SK-N-SH (cell line): ENCODE data around the gene MTARC1. TPM values are rescaled to one million over a fixed set of nuclear protein-coding genes. Genes with fewer than 3 reads are reported as not detected.

Experiments used
- CTCF ChIA-PET: fragments of 300-600, 350-600 bp; formaldehyde crosslinking; extraction: SDS; loops from one replicate; lab custom pipeline; 2021; lab: Yijun Ruan, JAX
- POLR2A ChIA-PET: fragments of 350-600 bp; sonication (Branson Sonifier 250); formaldehyde crosslinking; extraction: SDS; loops from one replicate; lab custom pipeline; 2020; ENCODE audit warnings: antibody characterized with exemption, inconsistent platforms; lab: Yijun Ruan, JAX
- DNase-seq: peaks from one replicate; pipeline ENCODE4 v3.0.0; 2012
- H2AFZ ChIP-seq: fragments of 200-600 bp; sonication (generic); 2 replicates; pipeline ENCODE4 v1.8.1; 2016; ENCODE audit warnings: antibody characterized with exemption, mild to moderate bottlenecking, low read depth
- H3F3A ChIP-seq: fragments of 200-600 bp; sonication (generic); replicated peaks from 2 replicates; pipeline ENCODE3; 2016; ENCODE audit warnings: antibody characterized with exemption, mild to moderate bottlenecking; ENCODE audit not compliant: insufficient read depth
- H3K27ac ChIP-seq, 2 experiments: fragments of 200-500 bp in 1 of 2; fragments of 200-600 bp in 1 of 2; sonication (Bioruptor generic) in 1 of 2; sonication (generic), shearing (Covaris generic) in 1 of 2; 2 replicates each; pipeline versions ENCODE4 v1.5.1 to v1.6.1; 2014 to 2016; ENCODE audit warnings: low read depth in 2 of 2, inconsistent platforms in 1 of 2, low read length in 1 of 2, mild to moderate bottlenecking in 1 of 2, mixed read lengths in 1 of 2
- H3K27me3 ChIP-seq: fragments of 200-600 bp; sonication (generic), shearing (Covaris generic); 2 replicates; pipeline ENCODE4 v1.6.1; 2016; ENCODE audit warnings: mixed run types; ENCODE audit not compliant: insufficient read depth
- H3K36me3 ChIP-seq, 2 experiments: fragments of 200-500 bp in 1 of 2; fragments of 200-600 bp in 1 of 2; sonication (Bioruptor generic) in 1 of 2; sonication (generic) in 1 of 2; replicated peaks in 1 of 2; 2 replicates each; pipeline versions ENCODE3 to v1.5.1; 2014 to 2016; ENCODE audit warnings: low read length in 1 of 2, mild to moderate bottlenecking in 1 of 2; ENCODE audit not compliant: insufficient read depth in 2 of 2, control insufficient read depth in 1 of 2
- H3K4me1 ChIP-seq, 2 experiments: fragments of 200-500 bp in 1 of 2; fragments of 200-600 bp in 1 of 2; sonication (Bioruptor generic) in 1 of 2; sonication (generic), shearing (Covaris generic) in 1 of 2; 2 replicates each; pipeline versions ENCODE4 v1.5.1 to v1.6.1; 2014 to 2016; ENCODE audit warnings: low read depth in 1 of 2, low read length in 1 of 2, mixed run types in 1 of 2; ENCODE audit not compliant: insufficient read depth in 2 of 2, control insufficient read depth in 1 of 2
- H3K4me2 ChIP-seq: fragments of 200-600 bp; sonication (generic), shearing (Covaris generic); 2 replicates; pipeline ENCODE4 v1.6.1; 2017; ENCODE audit warnings: mixed run types
- H3K4me3 ChIP-seq, 2 experiments: fragments of 200-500 bp in 1 of 2; fragments of 200-600 bp in 1 of 2; sonication (Bioruptor generic) in 1 of 2; sonication (generic), shearing (Covaris generic) in 1 of 2; 2 replicates each; pipeline versions ENCODE4 v1.5.1 to v1.8.1; 2014 to 2016; ENCODE audit warnings: low read depth in 2 of 2, inconsistent platforms in 1 of 2, low read length in 1 of 2, mild to moderate bottlenecking in 1 of 2, mixed read lengths in 1 of 2, moderate library complexity in 1 of 2
- H3K79me2 ChIP-seq: fragments of 200-600 bp; sonication (generic); 2 replicates; pipeline ENCODE4 v1.8.1; 2017; ENCODE audit warnings: mild to moderate bottlenecking; ENCODE audit not compliant: insufficient read depth
- H3K9ac ChIP-seq: fragments of 200-600 bp; sonication (generic); 2 replicates; pipeline ENCODE4 v1.6.1; 2017; ENCODE audit warnings: mixed run types
- H3K9me2 ChIP-seq: fragments of 200-600 bp; sonication (generic); 2 replicates; pipeline ENCODE4 v1.6.1; 2017; ENCODE audit warnings: mixed run types
- H3K9me3 ChIP-seq: fragments of 200-600 bp; sonication (generic); 2 replicates; pipeline ENCODE4 v1.6.1; 2017; ENCODE audit warnings: mixed run types, mild to moderate bottlenecking, moderate library complexity
- H4K20me1 ChIP-seq: fragments of 200-600 bp; sonication (generic); 2 replicates; pipeline ENCODE4 v1.6.1; 2017; ENCODE audit warnings: mild to moderate bottlenecking, mixed run types; ENCODE audit not compliant: insufficient read depth
- EZH2phosphoT487 ChIP-seq: fragments of 200-600 bp; sonication (generic); IDR thresholded peaks from 2 replicates; pipeline ENCODE4 v1.6.1; 2017; ENCODE audit warnings: low read depth, mixed run types, mild to moderate bottlenecking, antibody characterized with exemption, moderate library complexity, borderline replicate concordance
- FOSL2 ChIP-seq: IDR thresholded peaks from 2 replicates; pipeline ENCODE4 v1.4.0; 2012; ENCODE audit warnings: low read depth, mild to moderate bottlenecking, moderate library complexity, borderline replicate concordance
- FOXJ3 ChIP-seq: sonication (generic); formaldehyde crosslinking; IDR thresholded peaks from 2 replicates; pipeline ENCODE4 v1.5.1; 2020; ENCODE audit warnings: mild to moderate bottlenecking, missing genetic modification reagents
- FOXM1 ChIP-seq: IDR thresholded peaks from 2 replicates; pipeline ENCODE4 v1.4.0; 2012; ENCODE audit warnings: low read depth, mild to moderate bottlenecking
- GATA2 ChIP-seq: sonication (generic); formaldehyde crosslinking; IDR thresholded peaks from 2 replicates; pipeline ENCODE4 v1.5.0; 2020; ENCODE audit warnings: mild to moderate bottlenecking, missing genetic modification reagents
- IRF3 ChIP-seq: fragments of 150-350 bp; IDR thresholded peaks from 2 replicates; pipeline ENCODE4 v1.6.1; 2016; ENCODE audit warnings: mild to moderate bottlenecking, low read depth, low read length
- JUND ChIP-seq: IDR thresholded peaks from 2 replicates; pipeline ENCODE4 v1.4.0; 2012
- NFIC ChIP-seq: IDR thresholded peaks from 2 replicates; pipeline ENCODE4 v1.4.0; 2012; ENCODE audit warnings: borderline replicate concordance
- RAD21 ChIP-seq: IDR thresholded peaks from 2 replicates; pipeline ENCODE4 v1.6.1; 2012; ENCODE audit warnings: mild to moderate bottlenecking, low read length
- RFX5 ChIP-seq: IDR thresholded peaks from 2 replicates; pipeline ENCODE4 v1.6.1; 2012; ENCODE audit warnings: mild to moderate bottlenecking, improper control_type of control experiment, low read length
- RXRA ChIP-seq: IDR thresholded peaks from 2 replicates; pipeline ENCODE4 v1.4.0; 2012; ENCODE audit warnings: low read depth, mild to moderate bottlenecking, borderline replicate concordance
- SMC3 ChIP-seq: IDR thresholded peaks from 2 replicates; pipeline ENCODE4 v1.6.1; 2012; ENCODE audit warnings: low read depth, low read length, improper control_type of control experiment
- TAF1 ChIP-seq: IDR thresholded peaks from 2 replicates; pipeline ENCODE4 v1.6.1; 2012; ENCODE audit warnings: low read depth, mild to moderate bottlenecking, low read length, moderate library complexity, borderline replicate concordance
- USF1 ChIP-seq: IDR thresholded peaks from 2 replicates; pipeline ENCODE4 v1.4.0; 2012; ENCODE audit warnings: low read depth, borderline replicate concordance
- YY1 ChIP-seq: IDR thresholded peaks from 2 replicates; pipeline ENCODE4 v1.4.0; 2012; ENCODE audit warnings: low read depth, mild to moderate bottlenecking
- WGBS: methylation state at CpG from one replicate; pipeline ENCODE4 v1.1.6; 2017; ENCODE audit warnings: low lambda C conversion rate; 5-methylcytosine and 5-hydroxymethylcytosine counted together
- polyA plus RNA-seq, 3 experiments: library from polyadenylated mRNA; depleted of rRNA; stranded (reverse); fragments of >200 nt; gene quantifications; 2 replicates each; pipeline ENCODE4 v1.2.3, GENCODE V29; 2012

Gene MTARC1
- polyA plus RNA-seq, 1 of the 3 experiments (the other 2 are of a cell fraction) = 6.1 TPM

GRCh38 chr1:220818421-220819173 is 31.9 kb downstream of the MTARC1 start:
- Histone ChIP-seq H3K9me2 (no peaks in the 10 kb centered on the region), H3K36me3 (no peaks in the 10 kb centered on the region), H3K4me3 (no peak overlapping the region), H3K79me2 (no peaks in the 10 kb centered on the region), H3K9me3 (no peaks in the 10 kb centered on the region)
- WGBS = 76% methylated on average over 14 of the region's 14 CpGs
- no peak for TF ChIP-seq FOXM1
- no peak for TF ChIP-seq RAD21
- TF ChIP-seq YY1 = no peak
- TF ChIP-seq FOSL2 = no peak
- TF ChIP-seq USF1 = no peak
- no peak for TF ChIP-seq IRF3
- TF ChIP-seq RXRA = no peak
- TF ChIP-seq RFX5 = no peak
- no peak for TF ChIP-seq GATA2 (CRISPR knock-in tag)
- TF ChIP-seq EZH2phosphoT487 = no peak
- TF ChIP-seq SMC3 = no peak
- TF ChIP-seq, all 33 proteins: peak for 0
- no peaks in the 10 kb centered on the region for H4K20me1 ChIP-seq
- ChIA-PET CTCF (no interaction called here), POLR2A (no interaction called here)
- H3K9ac ChIP-seq = no peak overlapping the region
- no peak for DNase-seq
- no peak overlapping the region for H3K27ac ChIP-seq
- no peaks in the 10 kb centered on the region for H3F3A ChIP-seq
- no peaks in the 10 kb centered on the region; the same call in 1 of the 2 replicates for H3K27me3 ChIP-seq
- no peak overlapping the region for H2AFZ ChIP-seq
- H3K4me1 ChIP-seq = no peaks in the 10 kb centered on the region
- no peak overlapping the region for H3K4me2 ChIP-seq

- H2AFZ ChIP-seq = no peak overlapping the region
- H3K79me2 ChIP-seq = no peaks in the 10 kb centered on the region
- CTCF ChIA-PET = no interaction called here
- H3K36me3 ChIP-seq = no peaks in the 10 kb centered on the region
- TF ChIP-seq TAF1 (no peak), FOXJ3 (CRISPR knock-in tag) (no peak), YY1 (no peak), RXRA (no peak), NFIC (no peak), JUND (no peak), USF1 (no peak), IRF3 (no peak), SMC3 (no peak)
- no peak overlapping the region for H3K4me3 ChIP-seq
- H3K4me2 ChIP-seq = no peak overlapping the region
- no peak overlapping the region for H3K27ac ChIP-seq
- H4K20me1 ChIP-seq = no peaks in the 10 kb centered on the region
- H3F3A ChIP-seq = no peaks in the 10 kb centered on the region
- no peaks in the 10 kb centered on the region for H3K9me3 ChIP-seq
- no peaks in the 10 kb centered on the region; the same call in 1 of the 2 replicates for H3K27me3 ChIP-seq
- 53% methylated on average over 1 of the region's 1 CpG for WGBS
- no peak overlapping the region for H3K9ac ChIP-seq
- no peaks in the 10 kb centered on the region for H3K4me1 ChIP-seq
- DNase-seq = no peak
- H3K9me2 ChIP-seq = no peaks in the 10 kb centered on the region
- POLR2A ChIA-PET = no interaction called here
Measured at GRCh38 chr1:220819467-220820026, 32.8 kb downstream of the MTARC1 start.
